ENCODE data around the gene EFTUD2.

DNA sequence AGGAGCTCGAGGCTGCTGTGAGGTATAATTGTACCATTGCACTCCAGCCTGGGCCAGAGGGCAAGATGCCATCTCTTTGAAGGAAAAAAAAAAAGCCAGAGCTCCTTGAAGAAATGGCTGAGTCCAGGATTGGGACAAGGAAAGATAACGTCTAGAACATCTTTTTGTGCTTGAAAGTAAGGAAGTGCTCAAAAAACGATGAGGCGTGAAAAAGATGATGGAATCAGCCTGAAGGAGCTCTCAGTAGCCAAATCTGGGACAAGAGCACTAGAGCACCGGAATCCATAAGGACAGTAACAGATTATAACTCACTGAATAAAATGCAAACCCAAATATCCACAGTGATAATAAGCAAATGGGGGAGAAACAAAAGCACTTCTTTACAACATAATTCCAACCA lies 22.1 kb downstream of the EFTUD2 start:
- TF ChIP-seq, protein P1, sequence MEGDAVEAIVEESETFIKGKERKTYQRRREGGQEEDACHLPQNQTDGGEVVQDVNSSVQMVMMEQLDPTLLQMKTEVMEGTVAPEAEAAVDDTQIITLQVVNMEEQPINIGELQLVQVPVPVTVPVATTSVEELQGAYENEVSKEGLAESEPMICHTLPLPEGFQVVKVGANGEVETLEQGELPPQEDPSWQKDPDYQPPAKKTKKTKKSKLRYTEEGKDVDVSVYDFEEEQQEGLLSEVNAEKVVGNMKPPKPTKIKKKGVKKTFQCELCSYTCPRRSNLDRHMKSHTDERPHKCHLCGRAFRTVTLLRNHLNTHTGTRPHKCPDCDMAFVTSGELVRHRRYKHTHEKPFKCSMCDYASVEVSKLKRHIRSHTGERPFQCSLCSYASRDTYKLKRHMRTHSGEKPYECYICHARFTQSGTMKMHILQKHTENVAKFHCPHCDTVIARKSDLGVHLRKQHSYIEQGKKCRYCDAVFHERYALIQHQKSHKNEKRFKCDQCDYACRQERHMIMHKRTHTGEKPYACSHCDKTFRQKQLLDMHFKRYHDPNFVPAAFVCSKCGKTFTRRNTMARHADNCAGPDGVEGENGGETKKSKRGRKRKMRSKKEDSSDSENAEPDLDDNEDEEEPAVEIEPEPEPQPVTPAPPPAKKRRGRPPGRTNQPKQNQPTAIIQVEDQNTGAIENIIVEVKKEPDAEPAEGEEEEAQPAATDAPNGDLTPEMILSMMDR (IDR thresholded peaks at IDR 0.05 in 2 of 3, conservative IDR thresholded peaks at IDR 0.05 in 1 of 3; ENCODE audit: insufficient read depth in 2 of 3, low read depth in 1 of 3, low read length in 3 of 3): no peak
- TF ChIP-seq TAF1 (IDR thresholded peaks at IDR 0.05; ENCODE audit: control insufficient read depth, extremely low read depth, insufficient read depth, low read length, severe bottlenecking): no peak
- TF ChIP-seq, protein P2, sequence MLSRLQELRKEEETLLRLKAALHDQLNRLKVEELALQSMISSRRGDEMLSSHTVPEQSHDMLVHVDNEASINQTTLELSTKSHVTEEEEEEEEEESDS (CRISPR knock-in tag; IDR thresholded peaks at IDR 0.05): no peak
- no peak for TF ChIP-seq ZC3H4 (CRISPR knock-in tag; IDR thresholded peaks at IDR 0.05; ENCODE audit: borderline replicate concordance)
- no peak for TF ChIP-seq YY1 (IDR thresholded peaks at IDR 0.05; ENCODE audit: borderline replicate concordance in 1 of 3, control insufficient read depth in 1 of 3, extremely low read depth in 1 of 3, insufficient read depth in 3 of 3, insufficient read length in 1 of 3, insufficient replicate concordance in 2 of 3, low read depth in 1 of 3, low read length in 2 of 3)
- TF ChIP-seq MBD1 (CRISPR knock-in tag; IDR thresholded peaks at IDR 0.05): no peak
- no peak for TF ChIP-seq KAT7 (CRISPR knock-in tag; IDR thresholded peaks at IDR 0.05; ENCODE audit: borderline replicate concordance)
- TF ChIP-seq POLR2AphosphoS5 (IDR thresholded peaks at IDR 0.05; ENCODE audit: control insufficient read depth, insufficient read depth, low read depth, low read length): no peak

All from K562 (cell line).